ENCODE measurements around the gene FGD5. TPM values are rescaled to one million over a fixed set of nuclear protein-coding genes. Genes with fewer than 3 reads are reported as not detected.

Gene FGD5
- total RNA-seq, 1 donor from 2014 or later = 16.2 TPM

DNA sequence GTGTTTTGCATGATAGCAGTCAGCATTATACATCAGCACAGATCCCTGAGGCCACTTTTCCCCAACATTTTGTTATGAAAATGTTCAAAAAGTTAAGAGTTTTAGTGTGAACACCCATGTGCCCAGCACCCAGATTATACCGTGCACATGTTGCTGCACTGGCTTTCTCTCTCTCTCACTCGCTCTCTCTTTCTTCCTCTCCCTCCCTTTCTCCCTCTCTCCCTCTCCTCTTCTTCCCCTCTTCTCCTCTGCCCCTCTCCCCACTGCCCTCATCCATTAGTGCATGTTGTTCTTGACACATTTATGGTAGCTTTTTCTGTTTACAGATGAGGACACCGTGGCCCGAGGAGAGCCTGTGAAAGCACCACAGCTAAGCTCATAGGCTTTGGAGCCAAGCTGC, 7.3 kb downstream of the FGD5 start:
- intact Hi-C loops (cut with DNase I) = no loop called here
- Histone ChIP-seq H3K27me3 (no peaks in the 10 kb centered on the region), H3K9me3 (no peaks in the 10 kb centered on the region), H3K27ac (no peak overlapping the region), H3K4me1 (peaks cover 11% of the 10 kb centered on the region), H3K4me3 (no peak overlapping the region), H3K36me3 (no peaks in the 10 kb centered on the region)
- TF ChIP-seq POLR2AphosphoS5 (IDR thresholded peaks at IDR 0.05; ENCODE audit: insufficient read depth in 1 of 2, low read depth in 1 of 2) (no peak), POLR2A (IDR thresholded peaks at IDR 0.05) (no peak)
- TF ChIP-seq, protein P1, sequence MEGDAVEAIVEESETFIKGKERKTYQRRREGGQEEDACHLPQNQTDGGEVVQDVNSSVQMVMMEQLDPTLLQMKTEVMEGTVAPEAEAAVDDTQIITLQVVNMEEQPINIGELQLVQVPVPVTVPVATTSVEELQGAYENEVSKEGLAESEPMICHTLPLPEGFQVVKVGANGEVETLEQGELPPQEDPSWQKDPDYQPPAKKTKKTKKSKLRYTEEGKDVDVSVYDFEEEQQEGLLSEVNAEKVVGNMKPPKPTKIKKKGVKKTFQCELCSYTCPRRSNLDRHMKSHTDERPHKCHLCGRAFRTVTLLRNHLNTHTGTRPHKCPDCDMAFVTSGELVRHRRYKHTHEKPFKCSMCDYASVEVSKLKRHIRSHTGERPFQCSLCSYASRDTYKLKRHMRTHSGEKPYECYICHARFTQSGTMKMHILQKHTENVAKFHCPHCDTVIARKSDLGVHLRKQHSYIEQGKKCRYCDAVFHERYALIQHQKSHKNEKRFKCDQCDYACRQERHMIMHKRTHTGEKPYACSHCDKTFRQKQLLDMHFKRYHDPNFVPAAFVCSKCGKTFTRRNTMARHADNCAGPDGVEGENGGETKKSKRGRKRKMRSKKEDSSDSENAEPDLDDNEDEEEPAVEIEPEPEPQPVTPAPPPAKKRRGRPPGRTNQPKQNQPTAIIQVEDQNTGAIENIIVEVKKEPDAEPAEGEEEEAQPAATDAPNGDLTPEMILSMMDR (IDR thresholded peaks at IDR 0.05) = no peak
- no peak for DNase-seq (ENCODE audit: extremely low spot score in 2 of 2)

DNA sequence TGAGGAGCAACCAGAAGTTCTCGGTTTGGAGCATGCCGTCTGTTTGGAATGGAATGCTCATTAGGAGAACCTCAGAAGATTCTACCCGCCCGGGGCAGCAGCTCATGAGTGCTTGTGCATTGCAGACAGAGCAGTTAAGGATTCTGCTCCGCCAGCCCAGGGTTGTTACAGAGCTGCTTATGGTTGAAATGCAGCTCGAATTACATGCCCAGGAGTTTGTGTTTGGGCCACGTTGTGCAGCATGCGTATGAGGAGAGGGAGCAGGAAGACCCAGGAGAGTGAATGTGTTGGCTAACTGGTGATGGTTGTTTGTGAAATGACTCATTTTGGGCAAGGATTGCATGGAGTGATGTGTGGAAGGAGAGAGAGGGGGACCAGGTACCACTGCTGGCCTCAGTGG, 9.0 kb downstream of the FGD5 start:
- intact Hi-C loops (cut with DNase I) = no loop called here

DNA sequence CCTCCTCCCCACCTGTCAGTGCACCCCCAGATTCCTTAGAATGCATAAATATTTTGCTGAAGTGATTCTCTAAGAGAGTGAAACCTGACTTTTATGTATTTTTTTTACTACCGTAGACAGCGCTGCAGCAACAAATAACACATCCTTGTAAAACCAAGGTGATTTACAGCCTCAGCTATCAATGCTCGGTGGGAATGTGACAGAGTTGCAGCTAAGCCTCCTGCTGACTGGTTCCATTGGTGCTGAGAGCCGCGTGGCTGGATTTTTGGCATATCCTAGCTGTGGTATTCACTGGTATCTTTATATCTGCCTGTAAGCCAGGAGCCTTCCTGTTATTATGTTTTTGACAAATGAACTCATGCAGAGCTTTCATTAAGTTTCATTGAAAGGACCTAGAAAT, 11.0 kb downstream of the FGD5 start:
- H3K27ac ChIP-seq = no peak overlapping the region
- no peak for DNase-seq (ENCODE audit: extremely low spot score in 2 of 2)
- H3K27me3 ChIP-seq = no peaks in the 10 kb centered on the region
- H3K4me1 ChIP-seq = peaks cover 11% of the 10 kb centered on the region
- H3K9me3 ChIP-seq = no peaks in the 10 kb centered on the region
- H3K4me3 ChIP-seq = no peak overlapping the region
- no peaks in the 10 kb centered on the region for H3K36me3 ChIP-seq
- intact Hi-C loops (cut with DNase I) = no loop called here
- TF ChIP-seq POLR2A (IDR thresholded peaks at IDR 0.05) = no peak
- TF ChIP-seq, protein P1 (IDR thresholded peaks at IDR 0.05) = no peak
- no peak for TF ChIP-seq POLR2AphosphoS5 (IDR thresholded peaks at IDR 0.05; ENCODE audit: insufficient read depth in 1 of 2, low read depth in 1 of 2)

More for the DNA sequence above, 9.0 kb downstream of the FGD5 start:
- peaks cover 12% of the 10 kb centered on the region for H3K4me1 ChIP-seq
- no peaks in the 10 kb centered on the region for H3K27me3 ChIP-seq
- DNase-seq (ENCODE audit: extremely low spot score in 2 of 2) = no peak
- H3K4me3 ChIP-seq = no peak overlapping the region
- no peaks in the 10 kb centered on the region for H3K9me3 ChIP-seq
- no peak for TF ChIP-seq POLR2A (IDR thresholded peaks at IDR 0.05)
- no peak for TF ChIP-seq POLR2AphosphoS5 (IDR thresholded peaks at IDR 0.05; ENCODE audit: insufficient read depth in 1 of 2, low read depth in 1 of 2)
- TF ChIP-seq, protein P1 (IDR thresholded peaks at IDR 0.05) = no peak
- H3K27ac ChIP-seq = no peak overlapping the region
- H3K36me3 ChIP-seq = no peaks in the 10 kb centered on the region

DNA sequence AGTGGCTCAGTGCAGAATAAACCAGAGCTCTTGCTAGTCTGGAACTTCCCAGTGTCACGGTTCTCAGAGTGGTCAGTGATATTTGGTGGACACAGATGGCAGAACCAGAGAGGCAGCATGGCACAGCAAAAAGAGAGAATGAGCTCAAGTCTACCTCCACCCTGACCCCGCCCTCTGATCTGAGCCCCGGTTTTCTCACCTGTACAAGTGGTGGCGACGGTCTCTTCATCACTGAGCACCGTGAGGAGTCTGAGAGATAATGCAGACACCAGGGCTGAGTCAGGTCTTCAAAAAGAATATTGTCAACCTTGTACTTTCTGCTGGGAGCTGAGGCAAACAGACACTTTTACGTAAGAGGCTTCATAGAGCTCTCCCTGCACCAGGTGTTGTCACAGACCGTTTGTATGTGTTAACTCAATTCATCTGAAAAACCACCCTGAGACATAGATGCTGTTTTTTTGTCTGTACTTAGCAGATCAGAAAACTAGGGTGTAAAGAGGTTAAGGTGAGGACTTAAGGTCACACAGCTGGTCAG, 13.2 kb downstream of the FGD5 start:
- TF ChIP-seq POLR2AphosphoS5 (IDR thresholded peaks at IDR 0.05; ENCODE audit: insufficient read depth in 1 of 2, low read depth in 1 of 2) (no peak), POLR2A (IDR thresholded peaks at IDR 0.05) (no peak)
- TF ChIP-seq, protein P1 (IDR thresholded peaks at IDR 0.05) = no peak
- DNase-seq (ENCODE audit: extremely low spot score in 2 of 2) = no peak

DNA sequence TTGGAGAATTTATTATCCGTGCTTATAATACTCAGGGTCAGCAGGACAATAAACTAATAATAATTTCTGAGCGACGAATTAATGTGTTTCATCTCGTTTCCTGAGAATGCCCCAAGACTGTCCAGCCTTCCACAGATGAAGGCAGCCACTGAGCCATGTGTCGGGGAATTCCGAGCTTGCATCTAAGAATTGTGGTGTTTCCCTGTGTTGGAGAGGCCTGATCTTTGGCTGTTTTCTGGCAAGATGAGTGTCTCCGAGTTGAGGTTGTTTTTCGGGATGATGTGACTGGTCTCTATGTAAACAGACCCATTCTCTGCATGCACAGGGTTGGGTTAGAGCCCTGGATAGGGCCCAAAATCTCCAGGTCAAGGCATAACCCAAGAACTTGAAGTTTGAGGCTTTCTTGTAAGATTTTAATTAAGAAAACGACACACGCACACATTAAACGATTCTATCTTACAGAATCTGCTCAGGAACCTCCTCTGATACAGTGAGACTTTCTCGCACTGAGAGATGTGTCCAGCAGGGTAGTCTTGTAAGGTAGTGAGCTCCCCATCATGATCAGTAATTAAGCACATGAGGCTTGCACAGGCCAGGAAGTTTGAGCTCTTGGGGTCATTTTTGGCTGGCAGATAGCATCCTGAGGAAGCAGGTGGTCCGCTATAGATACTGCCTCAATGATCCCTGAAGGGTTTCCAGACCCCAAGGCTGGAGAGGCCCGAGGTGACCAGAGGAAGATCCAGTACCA, 14.4 kb downstream of the FGD5 start:
- Histone ChIP-seq H3K9me3 (no peaks in the 10 kb centered on the region), H3K27me3 (no peaks in the 10 kb centered on the region), H3K27ac (no peak overlapping the region), H3K4me1 (peaks cover 44% of the 10 kb centered on the region), H3K4me3 (no peak overlapping the region), H3K36me3 (no peaks in the 10 kb centered on the region)
- no peak for DNase-seq (ENCODE audit: extremely low spot score in 2 of 2)
- TF ChIP-seq, protein P1 (IDR thresholded peaks at IDR 0.05) = no peak
- TF ChIP-seq POLR2AphosphoS5 (IDR thresholded peaks at IDR 0.05; ENCODE audit: insufficient read depth in 1 of 2, low read depth in 1 of 2) = no peak
- TF ChIP-seq POLR2A (IDR thresholded peaks at IDR 0.05) = no peak
- intact Hi-C loops (cut with DNase I) = no loop called here

More for the DNA sequence above, 13.2 kb downstream of the FGD5 start:
- Histone ChIP-seq H3K27me3 (no peaks in the 10 kb centered on the region), H3K4me1 (peaks cover 33% of the 10 kb centered on the region), H3K4me3 (no peak overlapping the region), H3K36me3 (no peaks in the 10 kb centered on the region), H3K27ac (no peak overlapping the region), H3K9me3 (no peaks in the 10 kb centered on the region)
- intact Hi-C loops (cut with DNase I) = no loop called here

Measured in vagina (tissue), 2 donors.